ENCODE results near the gene CCNB2.

Gene CCNB2

DNA sequence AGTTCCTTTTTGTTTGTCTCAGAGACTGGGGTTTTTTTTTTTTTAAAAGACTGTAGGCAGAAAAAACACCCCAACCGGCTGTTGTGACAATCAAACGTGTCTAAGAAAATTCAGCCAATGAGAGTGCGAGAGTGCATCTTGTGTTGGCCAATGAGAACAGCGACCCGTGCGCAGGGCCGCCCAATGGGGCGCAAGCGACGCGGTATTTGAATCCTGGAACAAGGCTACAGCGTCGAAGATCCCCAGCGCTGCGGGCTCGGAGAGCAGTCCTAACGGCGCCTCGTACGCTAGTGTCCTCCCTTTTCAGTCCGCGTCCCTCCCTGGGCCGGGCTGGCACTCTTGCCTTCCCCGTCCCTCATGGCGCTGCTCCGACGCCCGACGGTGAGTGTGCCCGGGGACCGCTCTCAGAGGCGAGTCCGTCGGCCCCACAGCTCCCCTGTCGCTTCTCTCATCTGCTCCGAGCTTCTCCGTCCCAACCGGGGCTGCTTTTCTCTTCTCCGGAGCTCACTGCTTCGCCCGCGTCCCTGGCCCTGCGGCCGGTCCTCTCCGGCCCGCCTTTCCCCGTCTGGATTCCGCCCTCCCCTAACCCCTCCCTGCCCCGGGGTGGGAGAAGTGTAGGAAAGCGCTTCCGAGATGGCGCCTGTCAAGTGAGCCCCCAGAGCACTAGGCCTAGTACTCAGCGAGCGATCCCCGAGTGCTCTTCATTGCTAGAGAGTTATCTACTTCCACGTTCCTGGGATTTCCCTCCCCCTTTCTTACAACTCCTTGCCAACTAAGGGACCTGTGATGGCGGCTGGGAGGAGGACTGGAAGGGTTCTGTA is at the start of gene CCNB2 (continued):
- TF ChIP-seq, protein P1, sequence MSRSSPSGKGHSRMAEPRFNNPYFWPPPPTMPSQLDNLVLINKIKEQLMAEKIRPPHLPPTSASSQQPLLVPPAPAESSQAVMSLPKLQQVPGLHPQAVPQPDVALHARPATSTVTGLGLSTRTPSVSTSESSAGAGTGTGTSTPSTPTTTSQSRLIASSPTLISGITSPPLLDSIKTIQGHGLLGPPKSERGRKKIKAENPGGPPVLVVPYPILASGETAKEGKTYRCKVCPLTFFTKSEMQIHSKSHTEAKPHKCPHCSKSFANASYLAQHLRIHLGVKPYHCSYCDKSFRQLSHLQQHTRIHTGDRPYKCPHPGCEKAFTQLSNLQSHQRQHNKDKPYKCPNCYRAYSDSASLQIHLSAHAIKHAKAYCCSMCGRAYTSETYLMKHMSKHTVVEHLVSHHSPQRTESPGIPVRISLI (tag by site-specific recombination; IDR thresholded peaks at IDR 0.05) = 0 out of 2 replicates have a peak, but pooled peaks have one; percentile 59
- TF ChIP-seq, protein P2, sequence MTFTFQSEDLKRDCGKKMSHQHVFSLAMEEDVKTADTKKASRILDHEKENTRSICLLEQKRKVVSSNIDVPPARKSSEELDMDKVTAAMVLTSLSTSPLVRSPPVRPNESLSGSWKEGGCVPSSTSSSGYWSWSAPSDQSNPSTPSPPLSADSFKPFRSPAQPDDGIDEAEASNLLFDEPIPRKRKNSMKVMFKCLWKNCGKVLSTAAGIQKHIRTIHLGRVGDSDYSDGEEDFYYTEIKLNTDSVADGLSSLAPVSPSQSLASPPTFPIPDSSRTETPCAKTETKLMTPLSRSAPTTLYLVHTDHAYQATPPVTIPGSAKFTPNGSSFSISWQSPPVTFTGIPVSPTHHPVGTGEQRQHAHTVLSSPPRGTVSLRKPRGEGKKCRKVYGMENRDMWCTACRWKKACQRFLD (tag by site-specific recombination; IDR thresholded peaks at IDR 0.05) = no peak
- no peak for TF ChIP-seq ZBTB7A (tag by site-specific recombination; IDR thresholded peaks at IDR 0.05; ENCODE audit: low read depth)
- TF ChIP-seq MYNN (tag by site-specific recombination; IDR thresholded peaks at IDR 0.05; ENCODE audit: borderline replicate concordance) = no peak
- TF ChIP-seq GLI4 (tag by site-specific recombination; IDR thresholded peaks at IDR 0.05) = no peak
- 0 out of 2 replicates have a peak, but pooled peaks have one; percentile 46 for TF ChIP-seq OVOL3 (tag by site-specific recombination; IDR thresholded peaks at IDR 0.05)
- TF ChIP-seq, protein P3, sequence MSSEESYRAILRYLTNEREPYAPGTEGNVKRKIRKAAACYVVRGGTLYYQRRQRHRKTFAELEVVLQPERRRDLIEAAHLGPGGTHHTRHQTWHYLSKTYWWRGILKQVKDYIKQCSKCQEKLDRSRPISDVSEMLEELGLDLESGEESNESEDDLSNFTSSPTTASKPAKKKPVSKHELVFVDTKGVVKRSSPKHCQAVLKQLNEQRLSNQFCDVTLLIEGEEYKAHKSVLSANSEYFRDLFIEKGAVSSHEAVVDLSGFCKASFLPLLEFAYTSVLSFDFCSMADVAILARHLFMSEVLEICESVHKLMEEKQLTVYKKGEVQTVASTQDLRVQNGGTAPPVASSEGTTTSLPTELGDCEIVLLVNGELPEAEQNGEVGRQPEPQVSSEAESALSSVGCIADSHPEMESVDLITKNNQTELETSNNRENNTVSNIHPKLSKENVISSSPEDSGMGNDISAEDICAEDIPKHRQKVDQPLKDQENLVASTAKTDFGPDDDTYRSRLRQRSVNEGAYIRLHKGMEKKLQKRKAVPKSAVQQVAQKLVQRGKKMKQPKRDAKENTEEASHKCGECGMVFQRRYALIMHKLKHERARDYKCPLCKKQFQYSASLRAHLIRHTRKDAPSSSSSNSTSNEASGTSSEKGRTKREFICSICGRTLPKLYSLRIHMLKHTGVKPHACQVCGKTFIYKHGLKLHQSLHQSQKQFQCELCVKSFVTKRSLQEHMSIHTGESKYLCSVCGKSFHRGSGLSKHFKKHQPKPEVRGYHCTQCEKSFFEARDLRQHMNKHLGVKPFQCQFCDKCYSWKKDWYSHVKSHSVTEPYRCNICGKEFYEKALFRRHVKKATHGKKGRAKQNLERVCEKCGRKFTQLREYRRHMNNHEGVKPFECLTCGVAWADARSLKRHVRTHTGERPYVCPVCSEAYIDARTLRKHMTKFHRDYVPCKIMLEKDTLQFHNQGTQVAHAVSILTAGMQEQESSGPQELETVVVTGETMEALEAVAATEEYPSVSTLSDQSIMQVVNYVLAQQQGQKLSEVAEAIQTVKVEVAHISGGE (tag by site-specific recombination; conservative IDR thresholded peaks at IDR 0.05; ENCODE audit: low read depth) = peak; percentile 81
- 0 out of 2 replicates have a peak, but pooled peaks have one; percentile 23 for TF ChIP-seq ZNF629 (tag by site-specific recombination; IDR thresholded peaks at IDR 0.05)
- 0 out of 2 replicates have a peak, but pooled peaks have one; percentile 58 for TF ChIP-seq ZXDB (tag by site-specific recombination; IDR thresholded peaks at IDR 0.05)
- no peak for TF ChIP-seq ZNF10 (tag by site-specific recombination; IDR thresholded peaks at IDR 0.05)
- no peak for TF ChIP-seq ZNF416 (tag by site-specific recombination; IDR thresholded peaks at IDR 0.05)
- TF ChIP-seq, protein P4, sequence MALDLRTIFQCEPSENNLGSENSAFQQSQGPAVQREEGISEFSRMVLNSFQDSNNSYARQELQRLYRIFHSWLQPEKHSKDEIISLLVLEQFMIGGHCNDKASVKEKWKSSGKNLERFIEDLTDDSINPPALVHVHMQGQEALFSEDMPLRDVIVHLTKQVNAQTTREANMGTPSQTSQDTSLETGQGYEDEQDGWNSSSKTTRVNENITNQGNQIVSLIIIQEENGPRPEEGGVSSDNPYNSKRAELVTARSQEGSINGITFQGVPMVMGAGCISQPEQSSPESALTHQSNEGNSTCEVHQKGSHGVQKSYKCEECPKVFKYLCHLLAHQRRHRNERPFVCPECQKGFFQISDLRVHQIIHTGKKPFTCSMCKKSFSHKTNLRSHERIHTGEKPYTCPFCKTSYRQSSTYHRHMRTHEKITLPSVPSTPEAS (tag by site-specific recombination; IDR thresholded peaks at IDR 0.05) = no peak
- TF ChIP-seq ZNF48 (tag by site-specific recombination; IDR thresholded peaks at IDR 0.05) = no peak
- TF ChIP-seq, protein P5, sequence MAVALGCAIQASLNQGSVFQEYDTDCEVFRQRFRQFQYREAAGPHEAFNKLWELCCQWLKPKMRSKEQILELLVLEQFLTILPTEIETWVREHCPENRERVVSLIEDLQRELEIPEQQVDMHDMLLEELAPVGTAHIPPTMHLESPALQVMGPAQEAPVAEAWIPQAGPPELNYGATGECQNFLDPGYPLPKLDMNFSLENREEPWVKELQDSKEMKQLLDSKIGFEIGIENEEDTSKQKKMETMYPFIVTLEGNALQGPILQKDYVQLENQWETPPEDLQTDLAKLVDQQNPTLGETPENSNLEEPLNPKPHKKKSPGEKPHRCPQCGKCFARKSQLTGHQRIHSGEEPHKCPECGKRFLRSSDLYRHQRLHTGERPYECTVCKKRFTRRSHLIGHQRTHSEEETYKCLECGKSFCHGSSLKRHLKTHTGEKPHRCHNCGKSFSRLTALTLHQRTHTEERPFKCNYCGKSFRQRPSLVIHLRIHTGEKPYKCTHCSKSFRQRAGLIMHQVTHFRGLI (tag by site-specific recombination; IDR thresholded peaks at IDR 0.05) = no peak; the same call in 1 of the 2 replicates
- peak; percentile 53 for TF ChIP-seq ZNF341 (tag by site-specific recombination; IDR thresholded peaks at IDR 0.05; ENCODE audit: low read depth)
- no peak for TF ChIP-seq ZNF221 (tag by site-specific recombination; IDR thresholded peaks at IDR 0.05; ENCODE audit: borderline replicate concordance)
- TF ChIP-seq, protein P6, sequence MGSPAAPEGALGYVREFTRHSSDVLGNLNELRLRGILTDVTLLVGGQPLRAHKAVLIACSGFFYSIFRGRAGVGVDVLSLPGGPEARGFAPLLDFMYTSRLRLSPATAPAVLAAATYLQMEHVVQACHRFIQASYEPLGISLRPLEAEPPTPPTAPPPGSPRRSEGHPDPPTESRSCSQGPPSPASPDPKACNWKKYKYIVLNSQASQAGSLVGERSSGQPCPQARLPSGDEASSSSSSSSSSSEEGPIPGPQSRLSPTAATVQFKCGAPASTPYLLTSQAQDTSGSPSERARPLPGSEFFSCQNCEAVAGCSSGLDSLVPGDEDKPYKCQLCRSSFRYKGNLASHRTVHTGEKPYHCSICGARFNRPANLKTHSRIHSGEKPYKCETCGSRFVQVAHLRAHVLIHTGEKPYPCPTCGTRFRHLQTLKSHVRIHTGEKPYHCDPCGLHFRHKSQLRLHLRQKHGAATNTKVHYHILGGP (tag by site-specific recombination; IDR thresholded peaks at IDR 0.05) = no peak
- no peak for TF ChIP-seq ZNF76 (tag by site-specific recombination; IDR thresholded peaks at IDR 0.05; ENCODE audit: borderline replicate concordance, low read depth)
- TF ChIP-seq, protein P7, sequence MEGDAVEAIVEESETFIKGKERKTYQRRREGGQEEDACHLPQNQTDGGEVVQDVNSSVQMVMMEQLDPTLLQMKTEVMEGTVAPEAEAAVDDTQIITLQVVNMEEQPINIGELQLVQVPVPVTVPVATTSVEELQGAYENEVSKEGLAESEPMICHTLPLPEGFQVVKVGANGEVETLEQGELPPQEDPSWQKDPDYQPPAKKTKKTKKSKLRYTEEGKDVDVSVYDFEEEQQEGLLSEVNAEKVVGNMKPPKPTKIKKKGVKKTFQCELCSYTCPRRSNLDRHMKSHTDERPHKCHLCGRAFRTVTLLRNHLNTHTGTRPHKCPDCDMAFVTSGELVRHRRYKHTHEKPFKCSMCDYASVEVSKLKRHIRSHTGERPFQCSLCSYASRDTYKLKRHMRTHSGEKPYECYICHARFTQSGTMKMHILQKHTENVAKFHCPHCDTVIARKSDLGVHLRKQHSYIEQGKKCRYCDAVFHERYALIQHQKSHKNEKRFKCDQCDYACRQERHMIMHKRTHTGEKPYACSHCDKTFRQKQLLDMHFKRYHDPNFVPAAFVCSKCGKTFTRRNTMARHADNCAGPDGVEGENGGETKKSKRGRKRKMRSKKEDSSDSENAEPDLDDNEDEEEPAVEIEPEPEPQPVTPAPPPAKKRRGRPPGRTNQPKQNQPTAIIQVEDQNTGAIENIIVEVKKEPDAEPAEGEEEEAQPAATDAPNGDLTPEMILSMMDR (tag by site-specific recombination; IDR thresholded peaks at IDR 0.05) = no peak
- TF ChIP-seq ZSCAN16 (tag by site-specific recombination; IDR thresholded peaks at IDR 0.05) = no peak
- no peak for TF ChIP-seq ZNF707 (tag by site-specific recombination; IDR thresholded peaks at IDR 0.05)
- TF ChIP-seq ZNF473 (tag by site-specific recombination; IDR thresholded peaks at IDR 0.05) = no peak
- no peak for TF ChIP-seq ZFP69B (tag by site-specific recombination; IDR thresholded peaks at IDR 0.05)
- peak; percentile 37; the same call in 1 of the 2 replicates for TF ChIP-seq GLIS2 (tag by site-specific recombination; IDR thresholded peaks at IDR 0.05)
- peak; percentile 80 for TF ChIP-seq SP2 (tag by site-specific recombination; IDR thresholded peaks at IDR 0.05)
